HG03558 (cell line): Measurements from ENCODE around the gene HEPACAM.

Source experiments
- ATAC-seq: cut with Tn5 transposase; IDR thresholded peaks from one replicate; pipeline ENCODE4 v1.9.1; 2021; ENCODE audit warnings: moderate number of reproducible peaks; ENCODE audit not compliant: unreplicated experiment; ENCODE audit errors: extremely low read depth

HEPACAM gene

GRCh38 chr11:124887667-124888013, 48.2 kb downstream of the HEPACAM start:
- no peak for ATAC-seq

GRCh38 chr11:124886978-124887666, 48.7 kb downstream of the HEPACAM start:
- ATAC-seq, result no peak

- ATAC-seq, result no peak
Measured at GRCh38 chr11:124886476-124886875, 49.4 kb downstream of the HEPACAM start.

DNA sequence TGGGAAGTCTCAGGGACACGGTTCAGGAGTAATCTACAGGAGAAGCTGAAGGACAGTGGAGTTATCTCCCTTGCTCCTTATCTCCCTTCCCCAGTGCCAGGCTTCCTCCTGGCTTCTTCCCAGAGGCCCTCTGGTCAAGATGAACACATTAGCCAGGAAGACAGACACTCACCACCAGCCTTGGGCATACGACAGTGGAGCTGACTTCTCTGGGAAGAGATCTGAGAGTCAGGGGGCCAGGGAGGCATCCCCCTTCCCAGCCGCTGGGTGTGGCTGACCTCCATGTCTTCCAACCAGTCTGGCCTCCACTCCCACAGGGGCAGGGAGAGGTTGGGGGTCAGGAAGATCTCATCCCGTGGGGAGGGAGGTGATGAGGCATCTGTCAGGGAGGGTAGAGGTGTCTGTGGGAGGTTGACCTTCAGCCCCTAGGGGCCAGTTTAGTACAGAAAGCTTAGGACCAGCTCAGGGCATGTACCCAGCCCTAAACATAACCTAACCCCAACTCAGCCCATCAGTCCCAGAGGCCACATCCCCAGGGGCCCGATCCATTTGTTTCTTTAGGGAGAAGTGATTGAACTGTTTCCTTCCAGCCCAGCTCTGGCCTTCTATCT, 50.9 kb downstream of the HEPACAM start:
- no peak for ATAC-seq

DNA sequence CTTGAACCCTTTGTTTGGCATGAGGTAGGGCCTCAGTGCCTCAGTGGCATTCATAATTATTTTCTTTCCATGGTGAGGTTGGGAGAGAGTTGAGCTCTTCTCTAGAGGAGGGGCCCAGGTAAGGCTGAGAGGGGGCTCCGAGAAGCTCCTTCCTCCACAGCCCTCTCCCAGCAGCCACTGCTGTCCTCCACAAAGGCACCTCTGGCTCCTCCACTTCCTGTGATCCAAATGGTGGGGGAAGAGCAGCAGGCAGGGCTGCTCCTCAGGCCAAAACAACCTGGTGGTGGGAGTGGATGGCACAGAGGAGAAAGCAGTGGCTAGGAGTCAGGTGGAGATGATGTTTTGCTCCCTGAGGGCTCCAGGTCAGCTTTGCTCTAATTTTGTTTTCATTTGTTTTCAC, 51.5 kb downstream of the HEPACAM start:
- ATAC-seq, result no peak

DNA sequence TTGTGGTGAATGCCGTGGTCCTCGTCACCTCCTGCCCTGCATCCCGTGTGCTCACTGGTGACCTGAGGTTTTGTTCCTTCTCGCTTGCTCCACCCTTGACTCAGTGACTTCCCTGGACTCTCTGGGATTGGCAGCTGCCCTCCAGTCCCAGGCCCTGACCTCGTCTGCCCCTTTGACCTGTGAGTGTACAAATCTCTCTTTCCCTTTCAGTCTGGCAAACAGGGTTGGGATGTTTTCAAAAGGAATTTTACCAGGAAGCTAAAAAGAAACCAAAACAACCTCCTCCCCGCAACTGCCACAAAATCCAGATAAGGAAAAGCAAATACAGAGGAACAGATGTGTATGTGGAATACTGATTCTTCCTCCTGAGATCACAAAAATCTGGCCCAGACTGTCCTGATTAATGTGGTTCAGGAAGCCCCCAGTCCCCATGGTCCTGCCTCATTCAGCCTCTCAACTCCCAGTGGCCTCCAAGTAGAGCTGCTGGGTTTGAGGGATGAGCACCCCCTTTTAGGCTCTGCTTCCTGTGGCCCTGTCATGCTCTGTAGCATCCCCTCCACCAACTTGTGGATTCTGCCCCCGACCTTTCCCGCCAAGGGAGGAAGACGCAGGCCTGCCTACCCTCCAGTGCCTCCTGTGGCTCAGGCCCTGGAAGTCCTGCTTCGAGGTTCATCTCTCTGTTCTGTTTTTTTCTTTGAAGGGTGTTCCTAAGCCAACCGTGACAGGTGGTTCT, 53.3 kb downstream of the HEPACAM start:
- ATAC-seq, result no peak

GRCh38 chr11:124880958-124881357, 54.9 kb downstream of the HEPACAM start:
- no peak for ATAC-seq

DNA sequence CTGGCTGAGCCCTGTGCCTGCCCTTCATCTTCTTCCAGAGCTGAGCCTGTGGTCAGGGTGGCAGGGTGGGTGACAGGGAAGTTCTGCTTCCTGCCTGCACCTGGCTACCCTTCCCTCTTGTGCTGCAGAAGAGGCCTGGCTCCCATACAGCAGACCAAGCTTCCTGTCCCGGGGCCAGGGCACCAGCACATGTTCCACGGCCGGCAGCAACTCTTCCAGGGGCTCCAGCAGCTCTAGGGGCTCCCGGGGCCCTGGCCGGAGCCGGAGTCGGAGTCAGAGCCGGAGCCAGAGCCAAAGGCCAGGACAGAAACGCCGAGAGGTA, 55.6 kb downstream of the HEPACAM start:
- ATAC-seq, result no peak

GRCh38 chr11:124879493-124880289, 56.2 kb downstream of the HEPACAM start:
- no peak for ATAC-seq

DNA sequence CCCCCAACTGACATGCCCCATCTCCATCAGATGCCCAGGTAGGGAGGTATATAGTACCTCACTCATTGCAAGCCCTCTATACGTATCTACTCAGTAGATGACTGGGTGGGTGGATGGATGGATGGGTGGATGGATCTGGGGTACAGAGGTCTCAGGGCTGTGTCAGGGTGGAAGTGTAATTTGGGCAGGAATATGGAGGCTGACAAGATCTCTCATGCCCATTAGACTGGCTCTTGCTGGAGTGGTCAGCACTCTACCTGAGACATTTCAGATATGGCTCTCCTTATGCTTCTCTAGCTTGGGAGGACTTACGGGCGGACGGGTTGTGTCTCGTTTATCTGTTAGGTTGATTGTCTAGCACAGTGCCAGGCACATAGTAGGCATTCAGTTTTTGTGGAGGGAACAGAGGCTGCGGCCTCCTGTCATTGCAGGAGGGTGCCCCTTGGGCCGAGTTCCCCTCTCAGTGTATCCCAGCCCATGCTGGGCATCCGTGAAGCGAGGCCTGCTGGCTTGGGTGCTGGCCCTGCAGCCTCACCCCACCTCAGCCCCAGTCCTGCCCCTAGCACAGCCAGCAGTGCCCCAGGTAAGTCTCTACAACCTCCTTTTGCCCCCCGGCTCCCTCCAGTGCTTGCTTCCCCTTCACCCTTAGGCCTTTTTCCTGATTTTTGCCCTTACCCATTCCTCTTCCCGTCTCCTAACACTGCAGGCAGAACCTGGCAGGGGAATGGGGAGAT, 56.9 kb downstream of the HEPACAM start:
- no peak for ATAC-seq

DNA sequence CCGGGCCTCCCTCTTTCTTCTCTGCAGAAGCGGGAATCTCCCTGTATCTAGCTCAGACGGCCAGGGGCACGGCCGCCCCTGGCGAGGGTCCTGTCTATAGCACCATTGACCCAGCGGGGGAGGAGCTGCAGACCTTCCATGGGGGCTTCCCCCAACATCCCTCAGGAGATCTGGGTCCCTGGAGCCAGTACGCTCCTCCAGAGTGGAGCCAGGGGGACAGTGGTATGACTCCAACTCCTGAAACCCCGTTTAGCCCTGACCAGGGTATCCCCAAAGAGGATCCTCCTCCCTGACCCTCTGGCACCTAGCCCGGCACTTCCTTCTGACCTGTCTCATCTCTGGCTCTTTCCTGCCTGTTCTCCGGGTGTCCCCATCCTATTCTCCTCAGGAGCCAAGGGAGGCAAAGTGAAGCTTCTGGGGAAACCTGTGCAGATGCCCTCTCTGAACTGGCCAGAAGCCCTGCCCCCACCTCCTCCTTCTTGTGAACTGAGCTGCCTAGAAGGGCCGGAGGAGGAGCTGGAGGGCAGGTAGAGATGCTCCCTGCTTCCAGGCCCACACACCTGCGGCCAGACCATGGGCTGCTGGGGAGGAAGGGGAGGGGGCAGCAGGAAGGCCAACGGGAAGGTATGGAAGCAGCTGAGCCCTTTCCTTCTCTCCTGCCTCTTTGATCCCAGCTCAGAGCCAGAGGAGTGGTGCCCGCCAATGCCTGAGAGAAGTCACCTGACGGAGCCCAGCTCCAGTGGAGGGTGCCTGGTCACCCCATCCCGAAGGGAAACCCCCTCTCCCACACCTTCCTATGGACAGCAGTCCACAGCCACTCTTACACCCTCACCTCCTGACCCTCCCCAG, 57.7 kb downstream of the HEPACAM start:
- no peak for ATAC-seq

GRCh38 chr11:124877631-124877909, 58.3 kb downstream of the HEPACAM start:
- no peak for ATAC-seq

DNA sequence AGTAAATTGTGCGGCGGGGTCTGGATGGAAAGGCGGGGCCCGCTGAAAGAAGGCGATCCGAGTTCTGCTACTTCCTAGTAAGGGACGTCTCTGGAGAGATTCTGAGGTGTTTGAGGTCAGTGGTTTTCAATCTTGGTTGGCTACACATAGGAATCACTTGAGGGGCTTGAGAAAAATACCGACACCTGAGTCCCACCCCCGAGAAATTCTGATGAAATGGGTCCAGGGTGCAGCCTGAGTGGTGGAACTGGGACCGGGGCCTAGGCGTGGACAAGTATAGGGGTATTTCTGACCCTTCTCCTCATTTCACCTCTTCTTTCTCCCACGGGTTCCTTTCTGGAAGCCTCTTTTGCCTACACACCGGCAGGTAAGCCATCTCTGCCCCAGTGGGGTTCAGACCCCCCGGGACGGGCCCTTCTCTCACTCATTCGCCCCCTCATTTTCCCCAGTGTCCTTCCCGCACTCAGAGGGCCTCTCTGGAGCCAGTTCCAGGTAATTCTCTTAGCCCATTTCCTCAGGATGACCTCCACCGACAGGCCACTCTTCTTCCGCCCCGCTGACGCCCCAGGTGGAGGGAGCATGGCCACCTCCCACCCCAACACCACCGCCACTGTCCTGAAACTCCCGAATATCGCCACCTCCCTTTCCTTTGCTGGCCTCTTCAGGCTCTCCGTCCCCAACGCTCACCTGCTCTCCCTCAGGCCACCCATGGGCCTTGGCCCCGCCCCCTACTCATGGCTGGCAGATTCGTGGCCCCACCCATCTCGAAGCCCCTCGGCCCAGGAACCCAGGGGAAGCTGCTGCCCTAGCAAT, 58.8 kb downstream of the HEPACAM start:
- no peak for ATAC-seq

- peak; percentile 79 for ATAC-seq
Measured at GRCh38 chr11:124875943-124876817, 59.7 kb downstream of the HEPACAM start.

DNA sequence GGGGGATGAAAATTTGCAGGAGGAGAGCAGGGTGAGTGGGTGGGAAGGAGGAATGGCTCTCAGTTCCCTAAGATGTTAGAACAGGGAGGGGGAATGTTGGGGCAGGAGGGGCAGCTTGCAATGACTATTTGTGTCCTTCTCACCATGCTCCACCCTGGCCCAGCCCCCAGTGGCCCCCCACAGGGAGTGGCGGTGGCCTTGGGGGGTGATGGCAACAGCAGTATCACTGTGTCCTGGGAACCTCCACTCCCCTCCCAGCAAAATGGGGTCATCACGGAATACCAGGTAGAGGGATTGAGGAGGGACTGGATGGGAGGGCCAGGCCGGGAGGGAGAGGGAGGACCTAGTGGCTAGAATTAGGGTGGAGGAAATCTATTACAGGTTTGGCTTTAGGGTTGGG, 60.4 kb downstream of the HEPACAM start:
- ATAC-seq, result no peak

DNA sequence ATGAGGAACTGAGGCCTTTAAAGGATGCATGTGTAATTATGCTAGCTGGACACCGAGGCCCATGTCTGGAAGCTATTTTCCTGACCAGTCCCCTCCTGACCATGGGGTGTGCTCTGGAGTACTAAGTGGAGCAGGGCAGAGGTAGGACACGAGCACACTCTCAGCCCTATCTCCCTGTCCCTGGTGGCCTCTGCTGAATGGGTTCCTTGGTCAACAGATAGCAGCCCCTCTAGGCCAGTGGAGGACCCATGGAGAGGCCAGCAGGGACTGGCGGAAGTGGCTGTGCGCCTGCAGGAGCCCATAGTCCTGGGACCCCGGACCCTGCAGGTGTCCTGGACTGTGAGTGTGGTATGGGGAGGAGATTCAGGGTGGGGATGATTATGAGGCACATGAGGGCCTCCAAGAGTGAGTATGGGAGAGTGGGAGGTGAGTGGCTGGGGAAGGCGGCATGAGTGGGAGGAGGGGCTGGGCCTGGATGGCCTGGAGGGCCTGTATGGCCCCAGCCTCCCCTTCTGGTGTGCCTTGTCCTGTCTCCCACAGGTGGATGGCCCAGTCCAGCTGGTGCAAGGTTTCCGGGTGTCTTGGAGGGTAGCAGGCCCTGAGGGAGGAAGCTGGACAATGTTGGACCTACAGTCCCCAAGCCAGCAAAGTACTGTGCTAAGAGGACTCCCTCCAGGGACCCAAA, 61.1 kb downstream of the HEPACAM start:
- ATAC-seq, result no peak

GRCh38 chr11:124873951-124874350, 61.9 kb downstream of the HEPACAM start:
- no peak for ATAC-seq
